ENCODE measurements around the gene RALGAPA1.
"Not testable (repeated sequence)": the region's sequence is repeated elsewhere in the genome, so short reads cannot be mapped to it uniquely, and the experiment has no call there.

RALGAPA1 gene

DNA sequence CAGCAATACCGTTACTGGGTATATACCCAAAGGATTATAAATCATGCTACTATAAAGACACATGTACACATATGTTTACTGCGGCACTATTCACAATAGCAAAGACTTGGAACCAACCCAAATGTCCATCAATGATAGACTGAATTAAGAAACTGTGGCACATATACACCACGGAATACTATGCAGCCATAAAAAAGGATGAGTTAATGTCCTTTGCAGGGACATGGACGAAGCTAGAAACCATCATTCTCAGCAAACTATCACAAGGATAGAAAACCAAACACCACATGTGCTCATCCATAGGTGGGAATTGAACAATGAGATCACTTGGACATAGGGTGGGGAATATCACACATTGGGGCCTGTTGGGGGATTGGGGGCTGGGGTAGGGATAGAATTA lies 187.1 kb downstream of the RALGAPA1 start:
- not testable (repeated sequence) for DNase-seq (ENCODE audit: low spot score)

DNA sequence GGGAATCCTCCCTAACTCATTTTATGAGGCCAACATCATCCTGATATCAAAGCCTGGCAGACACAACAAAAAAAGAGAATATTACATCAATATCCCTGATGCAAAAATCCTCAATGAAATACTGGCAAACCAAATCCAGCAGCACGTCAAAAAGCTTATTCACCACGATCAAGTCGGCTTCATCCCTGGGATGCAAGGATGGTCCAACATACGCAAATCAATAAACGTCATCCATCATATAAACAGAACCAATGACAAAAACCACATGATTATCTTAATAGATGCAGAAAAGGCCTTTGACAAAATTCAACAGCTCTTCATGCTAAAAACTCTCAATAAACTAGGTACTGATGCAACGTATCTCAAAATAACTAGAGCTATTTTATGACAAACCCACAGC lies 189.1 kb downstream of the RALGAPA1 start:
- DNase-seq (ENCODE audit: low spot score), result not testable (repeated sequence)

DNA sequence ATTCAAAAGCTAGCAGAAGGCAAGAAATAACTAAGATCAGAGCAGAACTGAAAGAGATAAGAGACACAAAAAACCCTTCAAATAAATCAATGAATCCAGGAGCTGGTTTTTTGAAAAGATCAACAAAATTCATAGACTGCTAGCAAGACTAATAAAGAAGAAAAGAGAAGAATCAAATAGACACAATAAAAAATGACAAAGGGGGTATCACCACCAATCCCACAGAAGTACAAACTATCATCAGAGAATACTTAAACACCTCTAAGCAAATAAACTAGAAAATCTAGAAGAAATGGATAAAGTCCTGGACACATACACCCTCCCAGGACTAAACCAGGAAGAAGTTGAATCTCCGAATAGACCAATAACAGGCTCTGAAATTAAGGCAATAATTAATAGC lies 189.6 kb downstream of the RALGAPA1 start:
- not testable (repeated sequence) for DNase-seq (ENCODE audit: low spot score)

DNA sequence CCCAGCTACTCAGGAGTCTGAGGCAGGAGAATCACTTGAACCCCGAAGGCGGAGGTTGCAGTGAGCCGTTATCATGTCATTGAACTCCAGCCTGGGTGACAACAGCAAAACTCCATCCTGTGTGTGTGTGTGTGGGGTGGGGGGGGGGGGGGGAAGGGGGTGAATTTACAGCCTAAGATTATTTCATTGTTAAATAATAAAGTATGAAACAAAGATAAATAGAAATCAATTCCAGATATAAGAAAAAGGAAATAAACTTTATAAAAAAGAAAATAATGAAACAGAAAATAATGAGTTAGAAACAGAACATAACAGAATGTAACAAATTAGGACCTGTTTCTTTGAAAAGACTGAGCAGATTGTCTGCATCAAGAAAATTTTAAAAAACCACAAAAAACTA lies 191.6 kb downstream of the RALGAPA1 start:
- no peak for DNase-seq (ENCODE audit: low spot score)

DNA sequence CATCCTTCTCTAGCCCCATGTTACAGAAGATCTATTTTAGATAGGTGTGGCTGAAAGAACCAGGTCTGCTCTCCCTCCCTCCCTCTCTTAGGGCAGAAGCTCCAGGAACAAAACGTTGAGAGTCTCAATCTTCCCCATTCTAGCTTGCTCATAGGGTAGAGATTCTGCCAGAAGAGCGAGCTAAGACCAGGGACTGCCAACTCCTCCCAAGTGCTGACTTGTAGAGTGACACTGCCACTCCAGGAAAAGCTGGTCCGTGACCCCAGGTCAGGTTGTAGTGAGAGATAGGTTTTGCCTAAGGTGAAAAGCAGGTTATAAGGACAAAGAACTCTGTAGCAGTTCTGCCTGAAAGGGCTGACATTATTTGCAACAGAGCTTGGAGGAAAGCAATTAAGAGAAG lies 201.7 kb downstream of the RALGAPA1 start:
- DNase-seq (ENCODE audit: low spot score), result no peak

DNA sequence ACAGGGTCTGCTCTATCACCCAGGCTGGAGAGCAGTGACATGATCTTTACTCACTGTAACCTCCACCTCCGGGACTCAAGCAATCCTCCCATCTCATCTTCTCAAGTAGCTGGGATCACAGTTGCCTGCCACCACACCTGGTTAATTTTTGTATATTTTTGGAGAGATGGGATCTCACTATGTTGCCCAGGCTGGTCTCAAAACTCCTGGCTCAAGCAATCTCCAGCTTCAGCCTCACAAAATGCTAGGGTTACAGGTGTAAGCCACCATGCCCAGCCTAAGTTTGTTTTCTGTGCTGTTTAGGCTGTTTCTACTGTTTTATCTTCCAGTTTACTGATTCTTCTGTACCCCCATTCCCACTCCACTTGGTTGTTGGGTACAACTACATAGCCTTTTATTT lies 208.8 kb downstream of the RALGAPA1 start:
- DNase-seq (ENCODE audit: low spot score), result no peak

DNA sequence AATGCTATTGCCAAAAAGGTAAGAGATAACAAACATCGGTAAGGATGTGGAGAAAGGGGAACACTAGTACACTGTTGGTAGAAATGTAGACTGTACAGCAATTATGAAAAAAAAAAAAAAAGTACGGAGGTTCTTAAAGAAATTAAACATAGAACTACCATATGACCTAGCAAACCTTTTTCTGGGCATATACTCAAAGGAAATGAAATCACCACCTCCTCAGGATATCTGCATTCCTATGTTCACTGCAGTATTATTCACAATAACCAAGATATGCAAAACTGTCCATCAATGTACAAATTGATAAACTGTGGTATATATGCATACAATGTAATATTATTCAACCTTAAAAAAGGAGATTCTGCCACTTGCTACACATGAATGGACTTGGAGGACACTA lies 214.5 kb downstream of the RALGAPA1 start:
- no peak for DNase-seq (ENCODE audit: low spot score)

DNA sequence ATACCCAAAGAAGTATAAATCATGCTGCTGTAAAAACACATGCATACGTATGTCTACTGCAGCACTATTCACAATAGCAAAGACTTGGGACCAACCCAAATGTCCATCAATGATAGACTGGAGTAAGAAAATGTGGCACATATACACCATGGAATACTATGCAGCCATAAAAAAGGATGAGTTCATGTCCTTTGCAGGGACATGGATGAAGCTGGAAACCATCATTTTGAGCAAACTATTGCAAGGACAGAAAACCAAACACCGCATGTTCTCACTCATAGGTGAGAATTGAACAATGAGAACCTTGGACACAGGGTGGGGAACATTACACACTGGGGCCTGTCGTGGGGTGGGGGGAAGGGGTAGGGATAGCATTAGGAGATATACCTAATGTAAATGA lies 221.7 kb downstream of the RALGAPA1 start:
- not testable (repeated sequence) for DNase-seq (ENCODE audit: low spot score)

DNA sequence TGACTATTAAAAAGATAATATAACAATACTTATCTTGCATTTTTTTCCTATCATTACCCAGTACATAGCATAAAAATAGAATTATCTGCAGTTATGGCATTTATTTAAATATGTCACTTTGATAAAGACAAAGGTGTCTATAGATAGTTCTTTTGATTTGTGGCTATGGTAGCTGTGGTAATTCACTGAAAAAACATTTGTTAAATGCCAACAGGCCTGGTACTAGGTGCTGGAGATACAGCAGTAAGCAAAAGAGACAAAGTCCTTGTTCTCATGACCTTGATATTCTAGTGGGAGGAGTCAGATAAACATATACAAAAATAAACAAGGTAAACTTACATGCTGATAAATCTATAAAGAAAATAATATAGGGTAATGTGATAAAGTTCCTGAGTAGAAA lies 230.5 kb downstream of the RALGAPA1 start:
- DNase-seq (ENCODE audit: low spot score), result no peak

DNA sequence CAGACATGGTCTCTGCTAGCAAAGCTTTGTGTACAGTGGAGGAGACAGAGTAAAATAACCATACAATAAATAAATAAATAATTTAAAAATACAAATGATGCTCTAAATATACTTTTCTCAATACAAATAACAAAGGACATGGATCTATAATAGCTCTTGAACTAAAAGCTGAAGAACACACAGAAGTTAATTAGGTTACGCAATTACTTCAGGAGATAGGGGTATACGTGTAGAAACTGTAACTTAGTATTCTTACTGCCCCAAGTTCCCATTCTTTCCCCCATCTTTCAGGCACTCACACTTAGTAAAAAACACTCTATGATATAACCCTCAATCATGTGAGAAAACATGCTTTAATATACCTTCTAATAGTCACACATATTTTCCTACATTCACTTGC lies 231.0 kb downstream of the RALGAPA1 start:
- no peak for DNase-seq (ENCODE audit: low spot score)

DNA sequence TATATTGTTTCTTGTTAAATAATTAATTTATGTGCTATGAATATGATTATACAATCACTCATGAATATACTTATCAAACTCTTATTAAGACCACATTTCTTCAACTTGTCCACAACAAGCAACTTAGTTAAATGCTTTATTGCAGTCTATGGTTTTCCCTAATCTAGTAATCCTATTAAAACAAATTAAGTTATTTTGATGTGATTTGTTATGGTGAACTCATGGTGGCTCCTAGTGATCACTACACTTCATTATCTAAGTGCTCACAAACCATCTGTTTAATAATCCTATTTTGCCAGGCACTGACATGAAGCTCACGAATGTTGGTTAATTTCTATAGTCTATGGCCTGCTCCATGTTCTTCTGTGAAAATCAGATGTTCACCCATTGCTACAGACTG lies 232.2 kb downstream of the RALGAPA1 start:
- no peak for DNase-seq (ENCODE audit: low spot score)

DNA sequence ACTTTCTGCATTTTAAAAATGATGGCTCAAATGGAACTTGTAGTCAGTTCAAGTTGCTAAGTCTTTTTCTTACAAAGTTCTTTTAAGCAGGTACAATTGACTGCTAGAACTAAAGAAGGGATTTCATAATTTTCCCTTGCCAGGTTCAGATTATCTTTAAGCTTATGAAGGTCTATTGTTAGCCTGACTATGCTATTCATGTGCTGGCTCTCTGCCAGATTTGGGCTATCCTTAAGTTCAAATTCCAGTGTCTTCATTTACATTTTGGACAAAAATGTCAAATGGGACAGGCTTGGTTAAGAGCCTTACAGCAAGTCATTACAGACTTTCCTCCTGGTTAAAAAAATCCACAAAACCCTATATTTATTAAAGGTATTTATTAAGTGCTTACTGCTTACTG lies 232.8 kb downstream of the RALGAPA1 start:
- no peak for DNase-seq (ENCODE audit: low spot score)

DNA sequence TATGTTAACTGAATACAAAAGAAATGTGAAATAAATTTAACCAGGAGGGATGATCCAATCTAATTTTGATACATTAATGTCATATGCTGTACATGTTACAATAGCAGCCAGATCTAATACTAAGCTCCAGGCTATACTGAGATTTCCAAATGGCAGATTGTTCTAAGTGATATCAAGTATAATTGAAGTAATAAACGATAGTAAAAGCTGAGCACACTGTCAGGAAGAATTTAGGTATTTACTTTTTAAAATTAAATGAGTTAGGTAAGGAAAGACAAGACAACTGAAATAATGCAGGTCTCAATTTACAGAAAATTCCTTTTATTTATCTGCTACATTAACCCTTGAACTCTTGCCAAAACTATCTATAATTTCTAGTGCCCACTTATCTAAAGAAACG lies 235.2 kb downstream of the RALGAPA1 start:
- DNase-seq (ENCODE audit: low spot score), result no peak

DNA sequence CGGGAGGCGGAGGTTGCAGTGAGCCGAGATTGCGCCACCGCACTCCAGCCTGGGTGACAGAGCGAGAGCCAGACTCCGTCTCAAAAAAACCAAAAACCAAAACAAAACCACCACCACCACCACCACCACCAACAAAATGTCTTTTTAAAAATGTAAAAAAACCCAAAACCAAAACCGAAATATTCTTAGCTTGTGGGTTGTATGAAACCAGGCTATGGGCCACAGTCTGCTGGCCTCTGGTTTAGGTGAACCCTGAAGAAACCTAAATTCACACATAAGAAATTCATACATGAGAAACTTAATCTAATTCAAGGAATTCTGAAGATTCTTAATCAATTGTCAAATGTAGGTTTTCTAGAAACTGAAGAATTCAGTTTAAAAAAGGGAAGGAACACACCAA lies 237.5 kb downstream of the RALGAPA1 start:
- DNase-seq (ENCODE audit: low spot score), result no peak

DNA sequence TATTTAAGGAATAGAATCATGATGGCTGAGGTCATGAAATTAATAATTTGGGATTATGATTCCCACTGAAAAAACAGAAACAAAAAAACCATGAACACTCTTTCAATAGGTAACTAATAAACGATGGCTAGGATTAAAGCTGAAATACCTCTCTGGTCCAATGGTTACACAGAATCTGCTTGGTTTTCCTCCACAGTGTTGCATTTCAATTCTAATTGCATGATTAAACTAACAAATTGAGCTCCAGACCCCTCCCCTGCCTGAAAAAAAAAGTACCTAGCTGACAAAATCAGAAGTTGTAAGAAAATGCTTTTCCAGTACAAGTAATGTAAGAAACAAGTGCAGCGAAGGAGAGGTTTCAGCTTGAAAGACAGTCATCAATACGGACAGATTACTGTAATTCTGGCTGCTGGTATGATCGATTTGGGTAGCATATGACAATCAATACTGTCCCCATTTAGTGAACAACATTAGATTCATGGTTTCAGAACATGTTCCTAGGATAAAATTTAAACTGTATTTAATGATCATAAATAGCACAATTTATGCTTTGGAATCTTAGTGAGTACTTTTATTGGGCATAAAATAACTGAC lies 243.1 kb downstream of the RALGAPA1 start:
- DNase-seq (ENCODE audit: low spot score), result no peak

DNA sequence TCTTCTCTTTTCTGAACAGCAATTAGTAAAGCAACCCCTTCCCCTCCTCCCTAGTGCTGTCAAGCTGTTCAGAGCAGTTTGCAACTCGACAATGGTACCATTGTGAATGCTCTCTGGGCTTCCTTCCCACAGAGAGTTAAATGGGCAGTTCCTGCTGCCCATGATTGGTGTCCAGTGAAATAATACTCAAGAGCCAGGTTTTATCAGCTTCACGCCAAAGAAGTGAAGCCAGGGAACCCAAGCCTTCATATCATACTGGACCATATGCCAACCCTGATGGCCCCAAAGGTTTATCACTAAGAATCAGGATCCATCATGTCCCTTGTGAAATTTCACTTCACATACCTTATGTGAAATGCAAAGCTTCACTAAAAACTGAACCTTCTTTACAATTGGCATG lies 250.4 kb downstream of the RALGAPA1 start:
- DNase-seq (ENCODE audit: low spot score), result no peak

DNA sequence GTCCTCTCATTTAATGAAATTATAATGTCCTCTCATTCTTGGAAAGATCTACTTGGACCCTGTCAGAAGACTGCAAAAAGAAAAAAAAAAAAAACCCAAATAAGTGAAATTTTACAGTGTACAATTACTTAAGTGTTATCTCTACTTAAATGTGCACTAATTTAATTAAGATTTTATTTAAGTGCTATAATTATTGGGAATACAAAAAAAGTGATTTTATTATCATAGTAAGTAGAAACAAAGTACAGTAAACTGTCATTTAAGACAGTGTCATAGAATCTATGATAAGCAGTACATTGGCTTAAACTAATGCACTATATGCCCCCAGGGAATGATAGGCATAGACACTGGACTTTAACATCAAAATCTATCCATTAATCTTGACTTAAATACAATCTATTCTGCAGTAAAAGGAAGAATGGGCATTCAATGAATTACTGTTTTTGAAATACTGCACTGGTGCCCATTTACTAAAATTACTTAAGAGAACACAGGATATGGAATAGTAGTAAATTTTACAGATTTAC lies 251.8 kb downstream of the RALGAPA1 start:
- DNase-seq (ENCODE audit: low spot score), result no peak

DNA sequence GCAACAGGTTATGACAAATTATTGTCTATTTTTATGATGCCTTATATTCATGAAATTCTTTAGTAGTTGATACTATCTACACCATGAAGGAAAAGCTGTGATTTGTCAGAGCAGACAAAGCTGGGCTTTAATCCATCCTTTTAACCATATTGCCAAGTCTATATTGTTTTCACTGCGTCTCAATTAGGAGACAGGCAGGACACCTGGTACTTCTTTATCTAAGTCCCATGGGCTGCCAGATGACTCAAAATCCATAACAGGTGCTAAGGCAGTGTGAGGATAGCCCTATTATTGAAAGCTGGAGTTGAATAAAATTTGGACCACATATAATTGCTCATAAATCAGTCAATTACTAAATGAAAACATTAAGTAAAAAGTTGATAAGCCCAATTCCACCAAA lies 252.5 kb downstream of the RALGAPA1 start:
- no peak for DNase-seq (ENCODE audit: low spot score)

DNA sequence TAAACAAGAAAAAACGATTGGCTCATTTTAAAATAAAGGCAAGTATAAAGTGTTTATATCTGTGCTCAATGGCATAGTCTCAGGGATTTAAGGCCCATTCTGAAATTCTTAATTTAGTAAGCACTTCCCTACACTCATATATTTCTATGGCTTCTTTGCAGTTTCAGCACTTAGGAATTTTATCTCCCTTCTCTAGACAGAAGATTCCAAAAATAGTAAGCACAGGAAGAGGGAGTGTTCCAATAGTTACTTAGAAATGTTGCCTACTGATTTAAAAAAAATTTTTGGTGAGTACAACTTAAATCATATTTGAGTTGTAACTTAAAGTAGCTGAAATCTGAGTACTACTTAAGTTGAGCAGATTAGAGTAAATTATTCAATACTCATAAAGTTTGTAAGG lies 255.3 kb downstream of the RALGAPA1 start:
- DNase-seq (ENCODE audit: low spot score), result no peak

DNA sequence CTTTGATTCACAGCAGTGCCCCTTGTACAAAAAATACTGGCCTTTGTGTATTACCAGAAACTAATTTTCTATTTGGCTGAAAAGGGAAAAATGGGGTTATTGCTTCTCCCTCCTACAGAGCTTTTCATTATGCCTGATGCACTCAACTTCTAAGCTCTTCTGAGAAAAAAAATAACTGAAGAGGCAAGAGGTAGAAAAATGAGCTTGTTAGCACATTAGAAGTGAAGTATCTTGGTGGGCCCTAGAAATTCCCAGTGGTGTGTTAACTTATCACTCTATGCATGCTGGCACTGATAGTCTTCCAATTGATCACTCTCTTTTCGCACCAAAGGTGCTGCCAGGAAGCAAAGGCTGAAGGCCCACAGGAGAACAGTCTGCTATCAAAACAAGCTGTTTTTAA lies 258.0 kb downstream of the RALGAPA1 start:
- DNase-seq (ENCODE audit: low spot score), result no peak

DNA sequence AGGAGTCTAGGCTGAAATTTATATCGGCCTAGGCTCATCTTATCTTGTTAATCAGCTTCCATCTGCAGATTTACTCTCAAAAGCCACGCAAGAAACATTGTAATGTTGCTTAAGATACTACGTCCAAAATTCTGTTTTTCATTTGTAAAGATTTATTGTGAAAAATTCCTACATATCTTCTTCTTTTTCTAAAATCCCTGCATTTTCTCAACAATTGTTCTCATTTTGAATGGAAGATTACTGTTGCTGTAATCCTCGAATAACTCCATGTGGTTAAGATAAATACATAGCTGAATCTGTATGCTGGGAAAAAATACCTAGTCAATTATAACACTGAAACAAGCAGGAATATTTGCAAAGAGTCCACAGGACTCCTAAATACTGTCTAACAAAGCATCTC lies 259.5 kb downstream of the RALGAPA1 start:
- DNase-seq (ENCODE audit: low spot score), result no peak

DNA sequence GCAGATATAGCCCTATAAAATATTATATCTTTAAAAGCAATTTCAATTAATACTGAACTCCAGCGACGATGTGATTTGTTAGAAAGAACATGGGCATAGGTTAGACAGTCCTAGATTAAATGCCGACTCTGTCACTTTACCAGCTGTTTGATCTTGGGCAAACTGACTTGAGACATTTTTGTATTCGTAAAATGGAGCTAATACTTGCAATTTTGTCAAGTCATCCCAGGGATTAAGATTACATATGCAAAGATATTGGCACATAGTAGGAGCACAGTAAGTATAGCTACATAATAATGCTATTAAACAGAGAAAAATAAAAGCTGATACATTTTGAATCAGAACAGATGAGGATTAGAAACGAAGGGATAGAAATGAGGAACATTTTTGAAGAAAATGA lies 266.1 kb downstream of the RALGAPA1 start:
- DNase-seq (ENCODE audit: low spot score), result no peak

DNA sequence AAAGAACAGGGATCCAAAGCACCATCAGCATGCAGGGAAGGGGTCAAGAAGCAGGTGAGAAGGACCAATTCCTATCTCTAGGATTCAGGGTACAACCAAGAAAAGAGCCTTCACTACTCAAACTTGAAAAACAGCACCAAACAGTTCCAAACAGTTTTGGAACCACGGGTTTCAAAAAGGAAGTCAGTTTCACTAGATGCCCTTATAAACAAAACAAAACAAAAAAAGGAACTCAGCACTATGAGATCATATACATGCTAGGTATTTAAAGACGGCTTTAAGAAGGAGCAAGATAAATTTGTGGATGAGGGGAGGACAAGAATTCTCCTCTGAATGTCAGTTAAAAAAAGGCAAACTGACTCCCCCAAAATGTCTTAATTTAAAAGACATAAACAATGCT lies 269.1 kb downstream of the RALGAPA1 start:
- DNase-seq (ENCODE audit: low spot score), result no peak

DNA sequence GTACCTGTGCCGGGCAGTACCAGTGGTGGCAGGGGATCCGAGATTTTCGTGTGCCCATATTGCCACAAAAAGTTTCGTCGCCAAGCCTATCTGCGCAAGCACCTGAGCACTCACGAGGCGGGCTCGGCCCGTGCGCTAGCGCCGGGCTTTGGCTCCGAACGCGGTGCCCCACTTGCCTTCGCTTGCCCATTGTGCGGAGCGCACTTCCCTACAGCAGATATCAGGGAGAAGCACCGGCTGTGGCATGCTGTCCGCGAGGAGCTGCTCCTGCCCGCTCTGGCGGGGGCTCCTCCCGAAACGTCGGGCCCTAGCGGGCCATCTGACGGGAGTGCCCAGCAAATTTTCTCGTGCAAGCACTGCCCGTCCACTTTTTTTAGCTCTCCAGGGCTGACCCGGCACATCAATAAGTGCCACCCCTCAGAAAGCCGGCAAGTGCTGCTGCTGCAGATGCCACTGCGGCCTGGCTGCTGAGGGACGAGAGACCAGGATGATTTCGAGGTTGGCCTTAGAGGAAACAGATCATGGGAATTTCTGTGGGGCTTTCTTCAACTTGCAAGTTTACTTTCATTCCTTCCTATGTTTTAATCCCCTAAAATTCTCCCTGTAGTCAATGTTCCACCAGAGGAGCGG lies 273.5 kb downstream of the RALGAPA1 start:
- DNase-seq (ENCODE audit: low spot score), result no peak
